ENCODE data around the gene C12orf57.

- TF ChIP-seq EZH2phosphoT487 (IDR thresholded peaks at IDR 0.05; ENCODE audit: unreplicated experiment) (no peak), CREB1 (CRISPR knock-in tag; IDR thresholded peaks at IDR 0.05; ENCODE audit: low read depth) (no peak), POLR2AphosphoS5 (IDR thresholded peaks at IDR 0.05; ENCODE audit: low read depth) (no peak), CTCF (conservative IDR thresholded peaks at IDR 0.05; ENCODE audit: low read depth in 2 of 2) (no peak), NANOG (IDR thresholded peaks at IDR 0.05; ENCODE audit: borderline replicate concordance) (no peak), EZH2 (IDR thresholded peaks at IDR 0.05; ENCODE audit: low read depth, unreplicated experiment) (no peak), ZNF114 (CRISPR knock-in tag; IDR thresholded peaks at IDR 0.05) (no peak)
Observed at GRCh38 chr12:6961278-6961694, 17.5 kb downstream of the C12orf57 start.
